CD4-positive, alpha-beta T cell treated with Interleukin-15 for 1 hour (primary cell): Measurements from ENCODE around the gene SGO2.

Source experiments
- DNase-seq: peaks from one replicate; pipeline ENCODE4 v3.0.0-alpha.2; 2020

Gene SGO2, protein sequence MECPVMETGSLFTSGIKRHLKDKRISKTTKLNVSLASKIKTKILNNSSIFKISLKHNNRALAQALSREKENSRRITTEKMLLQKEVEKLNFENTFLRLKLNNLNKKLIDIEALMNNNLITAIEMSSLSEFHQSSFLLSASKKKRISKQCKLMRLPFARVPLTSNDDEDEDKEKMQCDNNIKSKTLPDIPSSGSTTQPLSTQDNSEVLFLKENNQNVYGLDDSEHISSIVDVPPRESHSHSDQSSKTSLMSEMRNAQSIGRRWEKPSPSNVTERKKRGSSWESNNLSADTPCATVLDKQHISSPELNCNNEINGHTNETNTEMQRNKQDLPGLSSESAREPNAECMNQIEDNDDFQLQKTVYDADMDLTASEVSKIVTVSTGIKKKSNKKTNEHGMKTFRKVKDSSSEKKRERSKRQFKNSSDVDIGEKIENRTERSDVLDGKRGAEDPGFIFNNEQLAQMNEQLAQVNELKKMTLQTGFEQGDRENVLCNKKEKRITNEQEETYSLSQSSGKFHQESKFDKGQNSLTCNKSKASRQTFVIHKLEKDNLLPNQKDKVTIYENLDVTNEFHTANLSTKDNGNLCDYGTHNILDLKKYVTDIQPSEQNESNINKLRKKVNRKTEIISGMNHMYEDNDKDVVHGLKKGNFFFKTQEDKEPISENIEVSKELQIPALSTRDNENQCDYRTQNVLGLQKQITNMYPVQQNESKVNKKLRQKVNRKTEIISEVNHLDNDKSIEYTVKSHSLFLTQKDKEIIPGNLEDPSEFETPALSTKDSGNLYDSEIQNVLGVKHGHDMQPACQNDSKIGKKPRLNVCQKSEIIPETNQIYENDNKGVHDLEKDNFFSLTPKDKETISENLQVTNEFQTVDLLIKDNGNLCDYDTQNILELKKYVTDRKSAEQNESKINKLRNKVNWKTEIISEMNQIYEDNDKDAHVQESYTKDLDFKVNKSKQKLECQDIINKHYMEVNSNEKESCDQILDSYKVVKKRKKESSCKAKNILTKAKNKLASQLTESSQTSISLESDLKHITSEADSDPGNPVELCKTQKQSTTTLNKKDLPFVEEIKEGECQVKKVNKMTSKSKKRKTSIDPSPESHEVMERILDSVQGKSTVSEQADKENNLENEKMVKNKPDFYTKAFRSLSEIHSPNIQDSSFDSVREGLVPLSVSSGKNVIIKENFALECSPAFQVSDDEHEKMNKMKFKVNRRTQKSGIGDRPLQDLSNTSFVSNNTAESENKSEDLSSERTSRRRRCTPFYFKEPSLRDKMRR

DNA sequence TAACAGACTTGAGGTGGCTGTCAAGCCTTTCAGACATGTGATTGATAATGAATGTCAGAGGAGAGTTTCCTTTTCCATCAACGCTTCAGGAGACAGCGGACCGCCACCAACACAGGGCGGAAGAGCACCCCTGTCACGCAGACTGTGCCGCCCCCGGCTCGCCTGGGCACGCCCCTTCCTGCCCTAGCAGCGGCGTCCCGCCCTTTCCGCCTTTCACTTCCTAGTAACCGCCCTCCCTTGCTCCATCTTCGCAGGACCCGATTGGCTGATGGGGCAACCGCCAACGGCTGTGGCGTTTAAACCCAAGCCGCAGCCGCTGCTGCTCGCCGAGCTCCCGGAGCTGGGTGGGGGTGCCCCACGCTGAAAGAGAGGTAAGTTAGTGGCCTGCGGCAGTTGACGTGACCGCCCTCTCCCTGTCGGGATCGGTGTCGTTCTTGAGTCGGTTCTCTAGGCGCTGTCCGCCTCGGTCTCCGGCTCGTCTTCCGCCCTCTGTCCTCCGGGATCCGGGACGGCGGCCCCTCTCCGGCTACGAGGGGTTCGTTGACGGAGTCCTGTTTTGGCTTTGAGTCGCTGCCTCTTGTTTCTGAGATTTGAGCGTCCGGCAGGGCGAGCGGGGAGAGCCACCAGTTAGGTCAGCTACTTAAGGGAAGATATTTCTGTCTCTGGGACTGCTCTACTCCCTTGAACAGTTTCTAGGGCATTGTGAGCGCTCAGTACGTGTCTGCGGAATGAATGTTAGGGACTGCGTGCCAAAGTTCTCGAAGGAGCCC, at the start of gene SGO2:
Gene SGO2 (plus strand): TSS at position 326 of the 770 bp plus-strand sequence. CDS start 6,769 bp downstream, outside the sequence.
- DNase-seq = peak; percentile 94

GRCh38 chr2:200476836-200477235, 49.2 kb upstream of the SGO2 start:
- no peak for DNase-seq

- DNase-seq = no peak
These were observed 48.3 kb upstream of the SGO2 start for GRCh38 chr2:200477667-200478131.

DNA sequence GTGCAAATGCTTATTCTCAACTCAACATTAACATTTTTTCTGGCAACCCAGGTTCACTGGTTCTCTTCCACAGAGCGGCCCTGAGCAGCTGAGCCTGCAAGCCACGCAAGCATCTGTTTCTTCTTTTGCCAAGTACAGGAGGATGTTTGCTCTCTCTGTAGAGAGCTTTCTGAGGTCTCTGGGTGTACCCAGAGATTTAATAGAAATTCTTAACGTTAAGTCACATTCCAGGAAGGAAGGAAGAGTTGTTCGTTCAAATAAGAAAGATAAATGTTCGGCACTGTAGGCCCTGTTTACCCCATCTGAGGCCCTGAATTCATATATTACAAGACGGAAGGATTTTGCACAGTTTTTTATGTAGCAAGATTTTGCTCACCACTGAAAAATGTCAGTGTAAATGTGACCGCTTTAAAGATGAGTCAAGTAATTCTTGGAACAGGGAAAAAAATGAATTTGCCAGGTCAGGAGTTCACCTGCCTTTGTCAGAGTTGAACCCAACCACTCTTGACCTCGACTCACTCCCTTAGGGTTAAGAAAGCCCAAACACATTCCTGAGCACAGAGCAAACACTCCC, 46.2 kb upstream of the SGO2 start:
- DNase-seq = no peak

DNA sequence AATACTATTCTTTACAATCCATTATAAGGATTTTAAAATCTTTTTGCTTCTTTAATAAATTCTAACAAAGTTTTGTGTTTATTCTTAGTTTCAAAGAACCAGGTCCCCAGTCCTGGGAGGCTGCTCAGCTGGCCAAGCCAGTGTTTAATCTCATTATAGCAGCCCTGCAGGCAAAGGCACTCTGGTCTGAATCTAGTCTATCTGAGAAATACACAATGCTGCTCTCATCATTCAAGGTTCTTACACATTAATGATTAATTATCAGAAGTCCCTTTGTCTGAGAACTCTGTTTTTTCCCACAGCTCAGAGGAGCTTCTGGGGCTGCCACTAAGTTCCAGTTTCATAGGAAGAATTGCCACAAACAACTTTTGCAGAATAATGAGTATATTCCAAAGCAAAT, 43.8 kb upstream of the SGO2 start:
- DNase-seq = no peak

- no peak for DNase-seq
These were observed 42.2 kb upstream of the SGO2 start for GRCh38 chr2:200483729-200484198.

GRCh38 chr2:200484934-200485333, 41.1 kb upstream of the SGO2 start:
- DNase-seq = no peak

- DNase-seq = no peak
These were observed 39.5 kb upstream of the SGO2 start for GRCh38 chr2:200486529-200486928.

- DNase-seq = no peak
These were observed 37.8 kb upstream of the SGO2 start for GRCh38 chr2:200488169-200488568.

- DNase-seq = no peak
These were observed 36.0 kb upstream of the SGO2 start for GRCh38 chr2:200490001-200490400.

DNA sequence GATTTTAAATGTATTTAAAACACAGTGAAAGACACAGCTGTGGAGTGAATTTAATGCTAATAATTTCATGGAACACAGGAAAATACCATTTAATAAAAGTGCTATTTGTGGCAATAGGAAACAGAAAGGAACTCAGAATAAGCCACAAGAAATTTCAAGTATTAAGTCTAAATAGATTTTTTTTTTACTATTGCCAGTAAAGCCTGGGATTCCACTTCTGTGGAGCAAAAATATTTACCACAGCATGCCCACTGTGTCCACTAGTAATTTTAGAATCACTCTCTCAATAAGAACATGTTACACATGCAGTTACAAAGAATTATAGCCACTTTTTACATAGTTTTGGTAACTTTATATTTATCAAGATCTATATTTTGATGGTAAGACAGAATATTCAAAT, 33.4 kb upstream of the SGO2 start:
- no peak for DNase-seq

- DNase-seq = no peak
These were observed 32.0 kb upstream of the SGO2 start for GRCh38 chr2:200494048-200494447.

GRCh38 chr2:200496696-200497095, 29.3 kb upstream of the SGO2 start:
- no peak for DNase-seq

DNA sequence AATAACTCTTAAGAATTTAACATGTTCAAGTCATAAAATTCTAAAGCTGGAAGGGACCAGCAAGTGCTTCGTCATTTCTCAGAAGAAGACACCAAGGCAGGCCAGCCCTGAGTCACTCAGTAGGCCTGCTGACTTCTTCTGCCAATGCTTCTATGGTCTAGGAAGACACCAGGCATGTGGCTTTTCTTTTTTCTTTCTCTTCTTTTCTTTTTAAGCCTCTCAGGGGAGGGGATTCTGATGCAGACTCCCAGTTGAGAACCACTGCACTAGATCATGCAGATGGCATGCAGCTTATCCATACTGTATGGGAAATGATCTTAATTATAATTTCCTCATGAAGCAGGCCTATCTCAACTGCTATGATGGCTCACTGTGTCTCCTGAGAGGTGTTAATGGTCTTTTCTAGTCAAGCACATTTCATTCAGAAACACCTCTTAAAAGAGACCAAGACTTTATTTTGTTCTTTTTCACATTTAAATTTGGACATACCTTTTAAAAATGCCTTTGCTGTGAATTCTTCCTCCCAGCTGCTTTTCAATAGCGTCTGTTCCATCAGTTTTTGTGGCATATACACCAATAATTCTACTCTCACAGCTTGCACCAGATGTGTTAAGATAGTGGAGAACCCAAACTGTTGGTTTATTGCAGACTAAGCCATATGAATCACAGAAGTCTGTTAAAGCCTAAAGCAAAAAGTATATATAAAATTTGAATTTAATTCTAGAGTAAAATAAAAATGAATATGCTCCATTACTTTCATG, 27.4 kb upstream of the SGO2 start:
- DNase-seq = no peak

GRCh38 chr2:200502196-200502595, 23.8 kb upstream of the SGO2 start:
- no peak for DNase-seq

DNA sequence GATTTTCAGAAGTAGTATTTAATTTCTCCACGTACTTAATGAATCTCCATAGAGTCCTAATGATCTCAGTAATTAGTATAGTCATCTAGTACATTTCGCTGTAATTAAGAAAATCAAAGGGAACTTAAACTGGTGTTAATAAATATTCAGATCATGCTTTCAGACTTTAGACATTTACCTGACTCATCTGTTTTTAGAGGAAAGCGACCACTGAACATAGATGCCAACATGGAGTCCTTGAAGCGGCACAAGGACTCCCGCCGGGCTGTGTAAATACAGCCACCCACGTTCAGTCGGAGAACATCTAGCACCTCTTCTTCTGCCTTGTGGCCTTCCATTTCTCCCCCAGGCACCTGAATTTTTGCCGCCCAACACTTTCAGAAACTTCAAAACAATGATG, 19.3 kb upstream of the SGO2 start:
- DNase-seq = no peak

DNA sequence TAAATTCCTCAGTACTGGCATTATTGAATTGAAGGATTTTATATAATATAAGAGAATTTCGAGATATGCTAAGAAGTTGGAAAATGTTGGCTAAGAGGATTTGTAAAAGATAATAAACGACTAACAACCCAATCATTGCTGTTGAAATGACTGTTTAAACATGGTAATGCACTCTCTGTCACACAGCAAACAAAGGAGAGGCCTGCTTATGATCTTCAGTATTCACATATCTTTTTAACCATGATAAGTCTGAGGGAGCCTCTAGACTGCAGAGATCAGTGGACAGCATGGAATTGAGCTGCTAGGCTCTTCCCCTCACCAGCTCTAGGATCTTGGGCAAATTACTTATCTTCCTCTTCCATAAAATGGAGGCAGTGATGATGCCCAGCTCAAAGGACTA, 18.8 kb upstream of the SGO2 start:
- DNase-seq = no peak

DNA sequence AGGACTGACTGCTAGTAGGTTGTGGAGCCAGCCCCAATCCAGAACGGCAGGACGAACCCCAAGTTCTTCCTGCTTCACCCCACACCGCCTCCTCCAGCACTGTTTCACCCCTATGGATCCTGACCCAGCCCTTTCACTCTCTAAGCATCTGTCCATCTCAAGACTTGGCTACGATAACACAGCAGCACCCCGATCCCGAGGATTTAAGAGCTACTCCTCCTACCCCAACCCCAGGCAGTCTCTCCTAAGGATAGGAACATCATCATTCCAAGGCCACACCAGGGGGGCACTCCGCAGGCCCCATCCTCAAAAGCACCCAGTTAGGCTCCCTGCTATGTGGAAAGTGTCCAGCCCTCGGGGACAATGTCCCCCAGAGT, 16.8 kb upstream of the SGO2 start:
- DNase-seq = no peak

DNA sequence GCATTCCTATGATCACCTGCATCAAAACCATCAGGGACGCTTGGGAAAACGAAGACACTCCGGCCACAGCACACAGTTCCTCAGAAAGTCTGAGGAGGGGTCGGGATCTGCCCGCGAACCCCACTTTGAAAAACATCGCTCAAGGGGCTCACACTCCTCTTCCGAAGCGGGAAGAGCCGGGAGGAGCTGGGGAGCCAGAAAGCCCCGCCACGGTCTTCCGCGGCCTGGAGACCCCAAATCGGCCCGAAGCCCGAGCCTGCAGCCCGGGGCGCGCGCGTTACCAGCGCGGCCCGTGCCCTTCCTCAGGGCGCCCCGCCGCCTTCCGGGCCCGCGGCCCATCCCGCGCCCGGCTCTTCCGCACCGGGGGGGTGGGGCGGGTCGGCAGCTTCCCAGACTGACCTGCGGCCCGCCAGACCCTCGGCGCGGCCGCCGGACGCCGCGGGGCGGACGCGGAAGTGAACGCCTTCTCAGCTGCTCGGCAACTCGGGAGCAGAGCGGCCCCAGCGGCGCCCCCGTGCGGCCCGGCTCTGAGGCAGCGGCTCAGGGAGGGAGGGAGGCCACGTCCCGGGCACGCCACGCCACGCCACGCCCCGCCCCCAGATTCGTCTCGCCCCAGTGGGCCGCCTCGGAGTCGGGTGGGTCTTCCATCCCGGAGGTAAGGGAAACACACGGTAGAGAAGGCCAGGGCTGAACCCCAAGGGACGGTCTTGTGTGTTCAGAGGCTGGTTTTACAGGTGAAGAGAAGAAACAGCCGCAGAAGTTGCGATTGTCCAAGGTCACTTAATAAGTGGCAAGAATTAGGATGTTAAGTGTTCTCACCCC, 16.2 kb upstream of the SGO2 start, which contains the start of gene KCTD18:
Gene KCTD18 (minus strand): TSS at position 457 of the 822 bp plus-strand sequence. CDS start 3,052 bp downstream, outside the sequence.
- DNase-seq = peak; percentile 89

- no peak for DNase-seq
These were observed 10.9 kb upstream of the SGO2 start for GRCh38 chr2:200515155-200515554.
